OCI-LY7 (cell line): ENCODE measurements around the gene TMEM256. TPM values are rescaled to one million over a fixed set of nuclear protein-coding genes. Genes with fewer than 3 reads are reported as not detected.
A peak's percentile ranks its signal among the peaks of the same experiment; 100 is the strongest.

ENCODE experiments used
- BruUV-seq: library from RNA; stranded (reverse); fragments of 400-500 nt; replicated peaks from 2 replicates; lab custom pipeline; 2021; lab: Mats Ljungman, UMichigan
- CTCF ChIA-PET: fragments of 300-600 bp; sonication (Branson Sonifier 250); formaldehyde crosslinking; loops from one replicate; lab custom pipeline; 2022; ENCODE audit warnings: antibody characterized with exemption; ENCODE audit not compliant: unreplicated experiment; lab: Charles Lee
- POLR2A ChIA-PET: fragments of 300-600 bp; sonication (Branson Sonifier 250); formaldehyde crosslinking; loops from one replicate; lab custom pipeline; 2022; ENCODE audit warnings: antibody characterized with exemption; lab: Charles Lee
- DNase-seq: peaks from one replicate; pipeline ENCODE4 v3.0.0-alpha.2; 2015; ENCODE audit warnings: low spot score
- H2AFZ ChIP-seq: fragments of 200-600 bp; sonication (generic), shearing (Covaris generic); 2 replicates; pipeline ENCODE4 v1.6.1; 2014; ENCODE audit warnings: mild to moderate bottlenecking, antibody characterized with exemption, low read length, moderate library complexity
- H3K27ac ChIP-seq: fragments of 200-600 bp; sonication (generic); 2 replicates; pipeline ENCODE4 v1.5.1; 2014; ENCODE audit warnings: mixed run types, low read depth, mild to moderate bottlenecking, moderate library complexity, low read length, inconsistent platforms; ENCODE audit not compliant: poor library complexity, severe bottlenecking
- H3K36me3 ChIP-seq: fragments of 200-600 bp; sonication (generic); 2 replicates; pipeline ENCODE4 v1.6.1; 2014; ENCODE audit warnings: mild to moderate bottlenecking, antibody characterized with exemption, low read length, moderate library complexity, mixed read lengths; ENCODE audit not compliant: insufficient read depth
- H3K4me1 ChIP-seq: fragments of 200-600 bp; sonication (generic); 2 replicates; pipeline ENCODE4 v1.5.1; 2014; ENCODE audit warnings: mild to moderate bottlenecking, low read length; ENCODE audit not compliant: insufficient read depth, poor library complexity, severe bottlenecking
- H3K4me2 ChIP-seq: fragments of 200-600 bp; sonication (generic); 2 replicates; pipeline ENCODE4 v1.6.1; 2014; ENCODE audit warnings: mild to moderate bottlenecking, low read length
- H3K4me3 ChIP-seq: fragments of 200-600 bp; sonication (generic); 2 replicates; pipeline ENCODE4 v1.5.1; 2014; ENCODE audit warnings: mild to moderate bottlenecking, low read depth, low read length; ENCODE audit not compliant: poor library complexity, severe bottlenecking
- H3K79me2 ChIP-seq: fragments of 200-600 bp; sonication (generic); 2 replicates; pipeline ENCODE4 v1.6.1; 2016; ENCODE audit warnings: low read depth, mild to moderate bottlenecking, low read length, moderate library complexity, mixed read lengths; ENCODE audit not compliant: insufficient read depth
- H3K9me2 ChIP-seq: fragments of 200-600 bp; sonication (generic); 2 replicates; pipeline ENCODE4 v1.6.1; 2016; ENCODE audit warnings: mild to moderate bottlenecking, low read length, mixed read lengths; ENCODE audit not compliant: insufficient read depth
- H3K9me3 ChIP-seq: fragments of 200-600 bp; sonication (generic); 2 replicates; pipeline ENCODE4 v1.6.1; 2014; ENCODE audit warnings: mild to moderate bottlenecking, mixed run types, low read length, mixed read lengths
- H4K20me1 ChIP-seq: fragments of 200-600 bp; sonication (generic); 2 replicates; pipeline ENCODE4 v1.6.1; 2014; ENCODE audit warnings: mild to moderate bottlenecking, antibody characterized with exemption, low read length, moderate library complexity, mixed read lengths; ENCODE audit not compliant: insufficient read depth
- CTCF ChIP-seq: fragments of 200-600 bp; sonication (generic); conservative IDR thresholded peaks from 2 replicates; pipeline ENCODE4 v1.5.1; 2014; ENCODE audit warnings: mild to moderate bottlenecking, antibody characterized with exemption, low read length, moderate library complexity, mixed read lengths
- EZH2phosphoT487 ChIP-seq: fragments of 200-600 bp; sonication (generic); IDR thresholded peaks from 2 replicates; pipeline ENCODE4 v1.6.1; 2018; ENCODE audit warnings: low read depth, borderline replicate concordance, mild to moderate bottlenecking, mixed run types, antibody characterized with exemption, low read length, moderate library complexity, mixed read lengths
- intact Hi-C: fragments of 100-400 bp; cut with micrococcal nuclease; formaldehyde crosslinking; loops from one replicate; pipeline ENCODE4 v1.10.0; 2022; ENCODE audit not compliant: unreplicated experiment
- total RNA-seq, 2 experiments: library from RNA; depleted of rRNA in 1 of 2; stranded (reverse); fragments of >200 nt in 1 of 2; shearing (Covaris generic) in 1 of 2; gene quantifications; 2 replicates each; pipeline ENCODE4 v1.2.3, GENCODE V29; 2014 to 2022

Gene TMEM256
- total RNA-seq, 2 experiments from 2014 or later, result 96.6 to 165 TPM

DNA sequence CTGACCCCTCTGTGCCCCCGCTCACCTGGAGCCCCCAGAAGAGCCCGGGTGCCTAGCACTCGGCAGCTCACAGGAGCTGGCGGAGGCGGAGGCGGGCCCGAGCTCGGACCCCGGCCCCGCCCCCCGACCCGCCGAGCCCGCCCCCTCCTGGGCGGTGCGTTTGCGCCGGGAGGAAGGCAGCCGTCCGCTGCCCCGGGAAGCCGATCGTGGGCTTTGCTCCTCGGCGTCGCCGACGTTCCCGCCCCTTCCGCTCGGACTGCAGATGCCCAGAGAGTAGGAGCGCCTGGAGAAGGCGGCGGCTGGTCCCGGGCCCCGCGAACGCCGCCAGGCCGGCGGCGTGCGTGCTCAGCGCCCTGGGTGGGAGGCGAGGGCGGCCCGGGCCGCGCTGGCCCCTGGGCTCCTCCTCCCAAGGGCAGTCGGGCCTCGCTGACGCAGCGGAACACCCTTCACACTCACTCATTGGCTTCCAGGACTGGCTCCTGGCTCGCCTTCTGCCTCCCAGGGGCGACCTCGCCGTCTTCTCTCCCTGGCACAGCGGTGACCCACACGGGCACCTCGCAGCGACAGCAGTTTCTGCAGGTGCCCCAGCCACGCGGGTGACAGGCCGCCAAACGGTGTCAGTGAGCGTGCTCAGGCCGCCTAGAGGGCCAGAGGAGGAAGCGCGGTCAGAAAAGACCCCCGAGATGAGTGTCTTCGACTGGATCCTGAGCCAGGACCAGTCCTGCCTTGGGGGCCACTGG is 9.3 kb downstream of the TMEM256 start, which contains the start of gene PLSCR3:
Gene PLSCR3 (minus strand): TSS at position 74 of the 740 bp plus-strand sequence. CDS start 415 bp downstream, outside the sequence.
- peak within 1 kb of the TSS; percentile 63 for H2AFZ ChIP-seq
- CTCF ChIA-PET, result interaction anchor here (0.6 kb wide), 1 partner anchor 39 kb away, joined by 3 read pairs; no protein-coding TSS in a partner anchor
- TF ChIP-seq EZH2phosphoT487 (no peak), CTCF (no peak; the same call in 1 of the 2 replicates)

GRCh38 chr17:7393613-7394451 is 10.1 kb downstream of the TMEM256 start:
- Histone ChIP-seq H3K4me2 (peak overlapping the region; percentile 80), H3K36me3 (peaks cover 12% of the 10 kb centered on the region; the same call in 1 of the 2 replicates), H3K9me3 (no peaks in the 10 kb centered on the region), H4K20me1 (no peaks in the 10 kb centered on the region), H3K79me2 (no peaks in the 10 kb centered on the region), H3K9me2 (no peaks in the 10 kb centered on the region), H3K4me1 (peaks cover 9% of the 10 kb centered on the region), H3K4me3 (peak overlapping the region; percentile 72), H3K27ac (peak overlapping the region; percentile 9), H2AFZ (peak overlapping the region; percentile 63; the same call in 1 of the 2 replicates)
- intact Hi-C loops, result no loop called here
- BruUV-seq, result no TSS peak
- ChIA-PET CTCF (interaction anchor here (0.6 kb wide), 1 partner anchor 38 kb away, joined by 3 read pairs; no protein-coding TSS in a partner anchor), POLR2A (interaction anchor here (0.6 to 1.0 kb wide), 4 partner anchors 9 to 272 kb away, joined by 3 to 7 read pairs (median 3); partner anchors contain the start of gene TMEM256)
- no peak for TF ChIP-seq EZH2phosphoT487
- TF ChIP-seq CTCF, result no peak
- peak; percentile 69 for DNase-seq

More for the DNA sequence above, 9.3 kb downstream of the TMEM256 start, which contains the start of gene PLSCR3:
- no peaks in the 10 kb centered on the region for H3K79me2 ChIP-seq
- H3K4me1 ChIP-seq, result peaks cover 9% of the 10 kb centered on the region
- no peaks in the 10 kb centered on the region for H3K9me3 ChIP-seq
- no peaks in the 10 kb centered on the region for H4K20me1 ChIP-seq
- intact Hi-C loops, result no loop called here
- DNase-seq, result peak; percentile 85
- peak within 1 kb of the TSS; percentile 9 for H3K27ac ChIP-seq
- H3K4me3 ChIP-seq, result peak within 1 kb of the TSS; percentile 72
- no TSS peak for BruUV-seq
- POLR2A ChIA-PET, result interaction anchor here (0.6 to 1.0 kb wide), 3 partner anchors 9 to 271 kb away, joined by 3 to 7 read pairs (median 3); partner anchors contain the start of gene TMEM256
- peak within 1 kb of the TSS; percentile 80 for H3K4me2 ChIP-seq
- H3K36me3 ChIP-seq, result peaks cover 12% of the 10 kb centered on the region; the same call in 1 of the 2 replicates
- no peaks in the 10 kb centered on the region for H3K9me2 ChIP-seq
